Measurements from ENCODE around the gene KIF26B.

DNA sequence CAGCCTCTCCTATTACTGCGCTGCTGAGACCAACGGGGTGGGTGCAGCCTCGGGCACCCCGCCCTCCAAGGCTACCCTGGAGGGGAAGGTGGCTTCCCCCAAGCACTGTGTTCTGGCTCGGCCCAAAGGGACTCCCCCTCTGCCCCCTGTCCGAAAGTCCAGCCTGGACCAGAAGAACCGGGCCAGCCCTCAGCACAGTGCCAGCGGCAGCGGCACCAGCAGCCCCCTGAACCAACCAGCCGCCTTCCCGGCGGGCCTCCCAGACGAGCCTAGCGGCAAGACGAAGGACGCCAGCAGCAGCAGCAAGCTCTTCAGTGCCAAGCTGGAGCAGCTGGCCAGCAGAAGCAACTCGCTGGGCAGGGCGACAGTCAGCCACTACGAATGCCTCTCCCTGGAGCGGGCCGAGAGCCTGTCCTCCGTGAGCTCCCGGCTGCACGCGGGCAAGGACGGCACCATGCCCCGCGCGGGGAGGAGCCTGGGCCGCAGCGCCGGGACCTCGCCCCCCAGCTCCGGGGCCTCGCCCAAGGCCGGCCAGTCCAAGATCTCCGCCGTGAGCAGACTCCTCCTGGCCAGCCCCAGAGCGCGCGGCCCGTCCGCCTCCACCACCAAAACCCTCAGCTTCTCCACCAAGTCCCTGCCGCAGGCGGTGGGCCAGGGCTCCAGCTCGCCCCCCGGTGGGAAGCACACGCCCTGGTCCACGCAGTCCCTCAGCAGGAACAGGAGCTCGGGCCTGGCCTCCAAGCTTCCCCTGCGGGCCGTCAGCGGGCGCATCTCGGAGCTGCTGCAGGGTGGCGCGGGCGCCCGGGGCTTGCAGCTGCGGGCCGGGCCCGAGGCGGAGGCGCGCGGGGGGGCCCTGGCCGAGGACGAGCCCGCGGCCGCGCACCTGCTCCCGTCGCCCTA, 533.1 kb downstream of the KIF26B start:
- no peak for TF ChIP-seq CTCF (conservative IDR thresholded peaks at IDR 0.05; ENCODE audit: low read depth, low read length)
- TF ChIP-seq USF2 (IDR thresholded peaks at IDR 0.05; ENCODE audit: low read depth, low read length) = no peak
- TF ChIP-seq SMC3 (IDR thresholded peaks at IDR 0.05; ENCODE audit: low read depth, low read length) = no peak
- TF ChIP-seq MAFK (IDR thresholded peaks at IDR 0.05; ENCODE audit: low read depth, low read length) = no peak
- TF ChIP-seq POLR2A (IDR thresholded peaks at IDR 0.05; ENCODE audit: low read depth, low read length) = no peak
- no peak for TF ChIP-seq BHLHE40 (IDR thresholded peaks at IDR 0.05; ENCODE audit: low read depth, low read length)
- no peak for TF ChIP-seq RAD21 (IDR thresholded peaks at IDR 0.05; ENCODE audit: low read length)
- no peak for TF ChIP-seq CHD1 (IDR thresholded peaks at IDR 0.05; ENCODE audit: low read depth, low read length)
- TF ChIP-seq RCOR1 (IDR thresholded peaks at IDR 0.05; ENCODE audit: insufficient replicate concordance, low read length) = no peak
- TF ChIP-seq FOS (IDR thresholded peaks at IDR 0.05; ENCODE audit: low read depth, low read length) = no peak

Measured in IMR-90 (cell line).